ENCODE results near the gene TBCD. TPM values are rescaled to one million over a fixed set of nuclear protein-coding genes. Genes with fewer than 3 reads are reported as not detected.
"Not testable (repeated sequence)": the region's sequence is repeated elsewhere in the genome, so short reads cannot be mapped to it uniquely, and the experiment has no call there.

Gene TBCD
- total and polyA plus RNA-seq, 2 donors (not counting 1 experiment from before 2014, with no cell fraction given), result 22.1 to 36.7 TPM

GRCh38 chr17:82769041-82769440 lies 17.2 kb downstream of the TBCD start:
- Histone ChIP-seq H3K36me3 (ENCODE audit: control insufficient read depth, insufficient read depth, low read length) (peaks cover 6% of the 10 kb centered on the region), H3K9me3 (ENCODE audit: control insufficient read depth, insufficient read depth, low read depth, low read length) (no peaks in the 10 kb centered on the region), H3K27ac (ENCODE audit: insufficient read depth, low read length) (no peak overlapping the region), H3K79me2 (ENCODE audit: control insufficient read depth, insufficient read depth, low read length) (no peaks in the 10 kb centered on the region), H3K4me2 (ENCODE audit: extremely low read depth, insufficient read depth, low read length) (no peak overlapping the region), H2AFZ (ENCODE audit: low read length) (no peak overlapping the region), H4K20me1 (ENCODE audit: control insufficient read depth, extremely low read depth, insufficient read depth, low read length) (no peaks in the 10 kb centered on the region), H3K4me3 (replicated peaks in 1 of 4; ENCODE audit: control extremely low read depth in 1 of 4, insufficient read depth in 1 of 4, low read depth in 3 of 4, low read length in 4 of 4) (no peak overlapping the region), H3K4me1 (ENCODE audit: control insufficient read depth, extremely low read depth, insufficient read depth, low read length) (peaks cover 3% of the 10 kb centered on the region), H3K9ac (ENCODE audit: insufficient read depth, low read length) (no peak overlapping the region), H3K27me3 (ENCODE audit: control insufficient read depth, insufficient read depth, low read length) (no peaks in the 10 kb centered on the region)
- no peak for DNase-seq (ENCODE audit: low read depth in 2 of 2)
- TF ChIP-seq CTCF (conservative IDR thresholded peaks at IDR 0.05 in 1 of 2, IDR thresholded peaks at IDR 0.05 in 1 of 2; ENCODE audit: low read depth in 1 of 2, low read length in 2 of 2) (no peak), EZH2 (IDR thresholded peaks at IDR 0.05; ENCODE audit: low read length, missing control alignments) (no peak)

GRCh38 chr17:82772026-82772425 lies 20.2 kb downstream of the TBCD start:
- peak; percentile 60 to 77 for DNase-seq (ENCODE audit: low read depth in 2 of 2)
- H3K9me3 ChIP-seq (ENCODE audit: control insufficient read depth, insufficient read depth, low read depth, low read length), result no peaks in the 10 kb centered on the region
- H3K4me2 ChIP-seq (ENCODE audit: extremely low read depth, insufficient read depth, low read length), result no peak overlapping the region
- H4K20me1 ChIP-seq (ENCODE audit: control insufficient read depth, extremely low read depth, insufficient read depth, low read length), result no peaks in the 10 kb centered on the region
- H3K27ac ChIP-seq (ENCODE audit: insufficient read depth, low read length), result no peak overlapping the region
- peaks cover 6% of the 10 kb centered on the region for H3K36me3 ChIP-seq (ENCODE audit: control insufficient read depth, insufficient read depth, low read length)
- no peak overlapping the region for H3K9ac ChIP-seq (ENCODE audit: insufficient read depth, low read length)
- TF ChIP-seq EZH2 (IDR thresholded peaks at IDR 0.05; ENCODE audit: low read length, missing control alignments) (no peak), CTCF (conservative IDR thresholded peaks at IDR 0.05 in 1 of 2, IDR thresholded peaks at IDR 0.05 in 1 of 2; ENCODE audit: low read depth in 1 of 2, low read length in 2 of 2) (no peak)
- H3K4me1 ChIP-seq (ENCODE audit: control insufficient read depth, extremely low read depth, insufficient read depth, low read length), result peaks cover 3% of the 10 kb centered on the region
- H3K79me2 ChIP-seq (ENCODE audit: control insufficient read depth, insufficient read depth, low read length), result no peaks in the 10 kb centered on the region
- no peaks in the 10 kb centered on the region for H3K27me3 ChIP-seq (ENCODE audit: control insufficient read depth, insufficient read depth, low read length)
- H2AFZ ChIP-seq (ENCODE audit: low read length), result no peak overlapping the region
- H3K4me3 ChIP-seq (replicated peaks in 1 of 4; ENCODE audit: control extremely low read depth in 1 of 4, insufficient read depth in 1 of 4, low read depth in 3 of 4, low read length in 4 of 4), result no peak overlapping the region

GRCh38 chr17:82774456-82774855 lies 22.6 kb downstream of the TBCD start:
- H2AFZ ChIP-seq (ENCODE audit: low read length); H3K27ac ChIP-seq (ENCODE audit: insufficient read depth, low read length); H3K9me3 ChIP-seq (ENCODE audit: control insufficient read depth, insufficient read depth, low read depth, low read length); H4K20me1 ChIP-seq (ENCODE audit: control insufficient read depth, extremely low read depth, insufficient read depth, low read length); H3K4me1 ChIP-seq (ENCODE audit: control insufficient read depth, extremely low read depth, insufficient read depth, low read length); H3K9ac ChIP-seq (ENCODE audit: insufficient read depth, low read length); H3K4me3 ChIP-seq (replicated peaks in 1 of 4; ENCODE audit: control extremely low read depth in 1 of 4, insufficient read depth in 1 of 4, low read depth in 3 of 4, low read length in 4 of 4); H3K79me2 ChIP-seq (ENCODE audit: control insufficient read depth, insufficient read depth, low read length); H3K4me2 ChIP-seq (ENCODE audit: extremely low read depth, insufficient read depth, low read length); DNase-seq (ENCODE audit: low read depth in 2 of 2); H3K27me3 ChIP-seq (ENCODE audit: control insufficient read depth, insufficient read depth, low read length); H3K36me3 ChIP-seq (ENCODE audit: control insufficient read depth, insufficient read depth, low read length): not testable (repeated sequence)

Measured in fibroblast of lung (primary cell).